Central memory CD8-positive, alpha-beta T cell (primary cell): ENCODE data around the gene OR2T35.
A peak's percentile ranks its signal among the peaks of the same experiment; 100 is the strongest.
"Not testable (repeated sequence)": the region's sequence is repeated elsewhere in the genome, so short reads cannot be mapped to it uniquely, and the experiment has no call there.

Experiments
- ATAC-seq: fragments of 150-1000 bp; cut with Tn5 transposase; replicated peaks from 2 replicates; pipeline ENCODE4 v1.10.0; 2022; ENCODE audit warnings: mild to moderate bottlenecking, moderate FRiP score, moderate number of reproducible peaks; ENCODE audit not compliant: poor library complexity, severe bottlenecking; ENCODE audit errors: extremely low read depth
- DNase-seq, 2 donors: peaks; one replicate each; pipeline ENCODE4 v3.0.0; 2021; ENCODE audit warnings: low spot score in 2 of 2
- H3K27ac Mint-ChIP-seq: one replicate; pipeline ENCODE4 v1.8.0; 2022; ENCODE audit warnings: low read depth, mild to moderate bottlenecking, moderate library complexity, mixed read lengths
- H3K27me3 Mint-ChIP-seq: one replicate; pipeline ENCODE4 v1.8.0; 2022; ENCODE audit warnings: mixed read lengths
- H3K36me3 Mint-ChIP-seq: one replicate; pipeline ENCODE4 v1.8.0; 2022; ENCODE audit warnings: mild to moderate bottlenecking, moderate library complexity, mixed read lengths; ENCODE audit not compliant: insufficient read depth
- H3K4me1 Mint-ChIP-seq: one replicate; pipeline ENCODE4 v1.8.0; 2022; ENCODE audit warnings: mixed read lengths
- H3K4me3 Mint-ChIP-seq: one replicate; pipeline ENCODE4 v1.8.0; 2022; ENCODE audit warnings: mild to moderate bottlenecking, moderate library complexity, mixed read lengths
- H3K9me3 Mint-ChIP-seq: one replicate; pipeline ENCODE4 v1.8.0; 2022; ENCODE audit warnings: mixed read lengths

The OR2T35 gene

DNA sequence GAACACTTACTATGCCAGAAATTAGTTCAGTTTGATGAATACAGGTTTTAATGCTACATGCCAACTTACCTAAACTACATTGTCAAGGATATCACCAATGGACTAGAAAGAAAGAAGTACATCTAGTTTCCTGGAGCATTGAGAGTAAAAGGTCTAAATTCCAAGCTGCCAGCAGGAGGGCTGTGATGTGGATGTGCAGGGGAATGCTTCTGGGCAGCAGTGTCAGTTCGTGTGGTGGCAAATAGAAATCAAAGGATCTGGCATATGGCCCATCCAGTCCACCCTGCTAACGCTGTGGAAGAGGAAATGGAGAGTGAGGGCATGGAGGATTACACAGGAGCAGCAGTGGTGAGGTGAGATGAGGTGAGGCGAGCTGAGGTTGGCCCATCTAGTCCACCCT is at the start of gene OR2T35:
TSS of gene OR2T35 (minus strand) at position 101 of the 400 bp plus-strand sequence. CDS start 6,020 bp downstream, outside the sequence.
- not testable (repeated sequence) for H3K27me3 Mint-ChIP-seq, H3K36me3 Mint-ChIP-seq, ATAC-seq, DNase-seq, H3K4me3 Mint-ChIP-seq, H3K9me3 Mint-ChIP-seq, H3K27ac Mint-ChIP-seq, H3K4me1 Mint-ChIP-seq

DNA sequence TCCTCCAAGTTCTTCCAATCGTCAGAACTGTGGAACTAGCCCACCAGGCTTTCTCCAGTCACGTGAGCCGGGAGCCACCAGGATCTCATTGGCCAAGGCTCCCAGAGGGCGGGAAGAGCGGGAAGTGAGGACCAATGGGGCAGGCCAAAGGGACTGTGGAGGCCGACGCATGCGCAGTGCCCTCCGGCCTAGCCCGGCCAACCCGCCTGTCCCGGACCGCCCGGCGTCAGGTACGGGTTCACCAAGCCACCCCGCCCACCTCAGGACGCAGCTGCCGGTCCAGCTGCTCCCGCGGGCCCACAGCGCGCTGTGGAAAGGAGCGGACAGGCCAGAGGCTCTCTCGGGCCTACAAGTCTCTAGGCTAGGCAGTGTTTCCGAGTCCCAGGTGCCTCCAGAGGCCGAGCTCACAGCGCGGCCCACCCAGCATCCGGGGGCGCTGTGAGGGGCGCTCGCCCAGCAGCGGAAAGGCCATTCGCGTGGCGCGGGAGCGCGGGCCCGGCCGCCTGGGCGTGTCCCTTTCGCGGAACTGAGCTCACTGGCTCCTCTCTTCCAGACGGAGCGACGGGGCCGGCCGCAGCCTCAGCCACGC is 46.6 kb upstream of the OR2T35 start:
- H3K4me1 Mint-ChIP-seq = peaks cover 4% of the 10 kb centered on the region

GRCh38 chr1:248688527-248689298 is 43.6 kb upstream of the OR2T35 start:
- Mint-ChIP-seq H3K27ac (no peak overlapping the region), H3K27me3 (peaks cover 28% of the 10 kb centered on the region), H3K36me3 (no peaks in the 10 kb centered on the region), H3K9me3 (peaks cover 11% of the 10 kb centered on the region), H3K4me1 (peaks cover 5% of the 10 kb centered on the region), H3K4me3 (no peak overlapping the region)
- DNase-seq (no peak), ATAC-seq (no peak)

More for the DNA sequence above, 46.6 kb upstream of the OR2T35 start:
- no peak overlapping the region for H3K27ac Mint-ChIP-seq
- H3K36me3 Mint-ChIP-seq = no peaks in the 10 kb centered on the region
- DNase-seq = no peak
- peaks cover 46% of the 10 kb centered on the region for H3K27me3 Mint-ChIP-seq
- H3K9me3 Mint-ChIP-seq = peaks cover 11% of the 10 kb centered on the region
- no peak overlapping the region for H3K4me3 Mint-ChIP-seq
- no peak for ATAC-seq

DNA sequence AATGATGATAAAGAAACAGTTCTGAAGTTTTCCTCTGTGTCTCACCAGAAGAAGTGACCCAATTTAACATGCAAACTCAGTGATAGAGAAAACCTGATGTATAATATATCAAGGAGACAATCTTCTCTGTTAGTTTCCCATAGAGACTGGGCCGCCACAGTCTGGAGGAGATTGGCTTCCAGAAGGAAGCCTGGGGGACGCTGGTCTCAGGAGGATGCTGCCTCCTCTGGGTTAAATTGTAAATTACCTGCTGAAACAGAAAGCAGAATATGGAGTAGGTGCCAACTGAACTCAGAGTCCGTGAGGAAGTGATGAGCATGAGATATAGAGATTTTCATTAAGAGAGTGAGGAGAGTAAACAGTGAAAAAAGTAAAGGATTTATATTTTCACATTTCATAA is 41.7 kb upstream of the OR2T35 start:
- Mint-ChIP-seq H3K36me3 (no peaks in the 10 kb centered on the region), H3K4me3 (no peak overlapping the region), H3K27ac (no peak overlapping the region), H3K27me3 (peaks cover 34% of the 10 kb centered on the region), H3K4me1 (peaks cover 5% of the 10 kb centered on the region), H3K9me3 (peaks cover 6% of the 10 kb centered on the region)
- DNase-seq (no peak), ATAC-seq (no peak)

DNA sequence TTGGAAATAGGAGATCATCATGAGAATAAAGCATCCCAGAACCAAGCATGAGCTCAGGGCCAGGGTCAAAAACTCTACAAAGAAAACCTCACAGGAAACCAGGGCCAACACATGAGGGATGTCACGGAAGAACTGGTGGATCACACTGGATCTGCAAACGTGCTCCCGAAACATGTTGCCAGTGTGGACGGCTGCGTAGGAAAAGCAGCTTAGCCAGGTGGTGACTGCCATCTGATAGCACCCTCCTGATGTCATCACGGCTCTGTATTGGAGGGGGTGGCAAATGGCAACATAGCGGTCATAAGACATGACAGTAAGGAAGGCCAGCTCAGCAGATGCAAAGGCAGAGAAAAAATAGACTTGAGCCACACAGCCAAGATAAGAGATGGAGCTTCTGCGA is 36.6 kb upstream of the OR2T35 start:
- no peaks in the 10 kb centered on the region for H3K36me3 Mint-ChIP-seq
- no peak overlapping the region for H3K27ac Mint-ChIP-seq
- H3K4me1 Mint-ChIP-seq = peaks cover under 1% of the 10 kb centered on the region
- no peaks in the 10 kb centered on the region for H3K9me3 Mint-ChIP-seq
- no peak overlapping the region for H3K4me3 Mint-ChIP-seq
- ATAC-seq (no peak), DNase-seq (no peak)
- peaks cover 38% of the 10 kb centered on the region for H3K27me3 Mint-ChIP-seq

GRCh38 chr1:248670003-248670402 is 24.9 kb upstream of the OR2T35 start:
- H3K4me3 Mint-ChIP-seq = no peak overlapping the region
- H3K36me3 Mint-ChIP-seq = no peaks in the 10 kb centered on the region
- no peak overlapping the region for H3K27ac Mint-ChIP-seq
- peaks cover 5% of the 10 kb centered on the region for H3K9me3 Mint-ChIP-seq
- DNase-seq (no peak), ATAC-seq (no peak)
- no peaks in the 10 kb centered on the region for H3K27me3 Mint-ChIP-seq
- no peaks in the 10 kb centered on the region for H3K4me1 Mint-ChIP-seq

DNA sequence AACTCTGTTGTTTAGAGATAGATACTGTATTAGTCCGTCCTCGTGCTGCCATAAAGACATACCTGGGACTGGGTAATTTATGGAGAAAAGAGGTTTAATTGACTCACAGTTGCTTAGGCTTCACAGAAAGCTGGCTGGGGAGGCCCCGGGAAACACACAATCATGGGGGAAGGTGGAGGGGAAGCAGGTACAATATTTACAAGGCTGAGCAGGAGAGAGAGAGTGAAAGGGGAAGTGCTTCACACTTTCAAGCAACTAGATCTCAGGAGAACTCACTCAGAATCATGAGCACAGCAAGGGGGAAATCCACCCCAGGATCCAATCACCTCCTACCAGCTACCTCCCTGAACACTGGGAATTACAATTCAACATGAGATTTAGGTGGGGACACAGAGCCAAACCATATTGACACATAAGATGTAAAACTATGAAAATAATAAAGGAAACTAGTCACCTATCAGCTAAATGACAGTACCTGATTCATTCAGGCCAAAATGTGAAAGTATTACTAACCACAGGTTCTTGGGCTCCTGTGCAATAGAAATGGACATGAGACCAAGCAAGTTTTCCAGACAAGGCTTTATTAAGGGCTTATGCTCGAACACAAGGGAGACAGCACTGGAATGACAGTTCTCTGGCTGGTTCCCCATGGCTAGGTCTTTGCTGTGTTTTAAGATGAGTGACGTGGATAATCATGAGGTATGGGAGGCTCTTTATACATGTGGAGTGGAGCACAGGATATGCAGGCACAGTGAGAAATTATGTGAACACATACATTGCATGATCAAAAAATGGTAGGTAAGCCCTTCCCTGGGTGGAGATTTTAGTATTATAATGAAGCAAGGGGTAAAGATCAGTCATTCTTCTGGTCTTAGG is 18.6 kb upstream of the OR2T35 start:
- H3K4me3 Mint-ChIP-seq, H3K27ac Mint-ChIP-seq, H3K4me1 Mint-ChIP-seq, DNase-seq, ATAC-seq, H3K36me3 Mint-ChIP-seq, H3K9me3 Mint-ChIP-seq: not testable (repeated sequence)
- peaks cover 50% of the 10 kb centered on the region for H3K27me3 Mint-ChIP-seq

- not testable (repeated sequence) for H3K4me3 Mint-ChIP-seq, H3K36me3 Mint-ChIP-seq, DNase-seq, H3K4me1 Mint-ChIP-seq, ATAC-seq, H3K27ac Mint-ChIP-seq, H3K9me3 Mint-ChIP-seq
- peaks cover 34% of the 10 kb centered on the region for H3K27me3 Mint-ChIP-seq
Measured at GRCh38 chr1:248656797-248657196, 11.7 kb upstream of the OR2T35 start.

DNA sequence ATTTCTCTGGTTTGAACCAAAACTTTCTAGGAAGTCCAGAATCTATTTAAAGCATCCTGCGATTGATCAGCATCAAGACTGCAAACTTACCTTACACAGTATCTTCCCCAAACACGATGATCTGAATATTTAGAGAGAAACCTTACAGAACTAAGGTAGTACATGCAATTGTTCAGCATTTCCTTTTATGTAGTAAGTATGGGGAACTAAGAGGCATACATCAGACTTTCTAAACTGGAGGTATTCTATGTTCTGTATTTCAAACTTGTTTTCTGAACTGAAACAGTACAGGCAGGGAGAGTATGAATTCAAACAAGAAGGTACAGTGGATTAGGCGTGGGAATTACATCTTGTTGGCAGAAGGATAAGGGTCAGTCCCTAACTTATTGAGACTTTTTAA is 10.3 kb upstream of the OR2T35 start, which contains the start of gene OR2T27:
TSS of gene OR2T27 (minus strand) at position 175 of the 400 bp plus-strand sequence. CDS start 4,644 bp downstream, outside the sequence.
- not testable (repeated sequence) for H3K36me3 Mint-ChIP-seq, H3K4me1 Mint-ChIP-seq, ATAC-seq, DNase-seq, H3K4me3 Mint-ChIP-seq, H3K9me3 Mint-ChIP-seq, H3K27ac Mint-ChIP-seq
- H3K27me3 Mint-ChIP-seq = peaks cover 20% of the 10 kb centered on the region

GRCh38 chr1:248648770-248649536 is 3.9 kb upstream of the OR2T35 start:
- not testable (repeated sequence) for H3K4me3 Mint-ChIP-seq, H3K27ac Mint-ChIP-seq, H3K4me1 Mint-ChIP-seq, ATAC-seq, DNase-seq, H3K9me3 Mint-ChIP-seq, H3K27me3 Mint-ChIP-seq, H3K36me3 Mint-ChIP-seq

DNA sequence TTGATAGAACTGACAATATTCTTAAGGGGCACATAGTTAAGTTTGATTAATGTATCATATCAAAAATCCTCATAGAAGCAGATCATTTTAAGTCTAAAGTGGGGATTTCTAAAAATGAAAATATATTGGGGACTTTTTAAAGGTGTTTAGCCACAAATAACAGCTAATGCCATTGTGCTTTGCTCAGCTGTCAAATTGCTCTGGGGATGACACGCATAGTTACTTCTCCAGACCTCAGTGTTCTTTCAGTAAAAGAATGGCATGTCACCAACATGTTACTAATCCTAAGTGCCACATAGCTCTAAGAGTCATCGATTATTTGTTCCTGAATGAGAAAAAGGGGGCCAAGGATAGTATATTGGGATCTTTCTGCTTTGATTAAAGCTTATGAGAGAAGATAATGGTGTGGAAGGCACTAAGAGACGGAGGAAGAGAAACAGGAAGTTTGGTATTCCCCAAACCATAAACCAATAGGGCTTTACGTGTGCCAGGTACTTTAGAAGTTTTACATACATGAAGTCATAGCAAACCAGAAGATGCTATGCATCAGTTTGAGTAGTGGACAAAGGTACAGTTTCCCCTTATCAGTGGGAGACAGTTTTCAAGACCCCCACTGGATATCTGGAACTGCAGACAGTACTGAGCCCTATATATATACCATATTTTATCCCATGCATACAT is 2.0 kb downstream of the OR2T35 start:
- H3K27me3 Mint-ChIP-seq, DNase-seq, H3K9me3 Mint-ChIP-seq, H3K4me1 Mint-ChIP-seq, H3K27ac Mint-ChIP-seq, H3K36me3 Mint-ChIP-seq, H3K4me3 Mint-ChIP-seq: not testable (repeated sequence)
- peak; percentile 49 for ATAC-seq
